Measurements from ENCODE around the gene APIP.

DNA sequence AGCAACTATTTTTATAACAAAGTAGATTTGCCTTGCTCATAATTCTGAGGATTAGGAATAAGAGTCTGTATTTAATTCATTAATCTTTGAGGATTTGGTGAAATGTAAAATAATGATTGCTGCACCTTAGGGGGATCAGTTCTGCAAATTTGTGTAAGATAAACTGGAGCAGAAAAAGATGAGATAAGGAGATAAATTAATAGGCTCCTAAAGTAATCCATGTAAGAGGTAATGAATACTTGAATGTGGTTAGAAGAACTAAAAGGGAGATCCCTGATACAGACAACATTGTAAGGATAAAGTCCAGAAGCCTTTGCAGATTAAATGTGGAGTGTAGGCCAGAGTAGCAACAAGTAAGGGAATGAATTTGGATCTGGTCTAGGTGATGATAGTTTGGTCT is 45.9 kb upstream of the APIP start:
- TF ChIP-seq, protein P1, sequence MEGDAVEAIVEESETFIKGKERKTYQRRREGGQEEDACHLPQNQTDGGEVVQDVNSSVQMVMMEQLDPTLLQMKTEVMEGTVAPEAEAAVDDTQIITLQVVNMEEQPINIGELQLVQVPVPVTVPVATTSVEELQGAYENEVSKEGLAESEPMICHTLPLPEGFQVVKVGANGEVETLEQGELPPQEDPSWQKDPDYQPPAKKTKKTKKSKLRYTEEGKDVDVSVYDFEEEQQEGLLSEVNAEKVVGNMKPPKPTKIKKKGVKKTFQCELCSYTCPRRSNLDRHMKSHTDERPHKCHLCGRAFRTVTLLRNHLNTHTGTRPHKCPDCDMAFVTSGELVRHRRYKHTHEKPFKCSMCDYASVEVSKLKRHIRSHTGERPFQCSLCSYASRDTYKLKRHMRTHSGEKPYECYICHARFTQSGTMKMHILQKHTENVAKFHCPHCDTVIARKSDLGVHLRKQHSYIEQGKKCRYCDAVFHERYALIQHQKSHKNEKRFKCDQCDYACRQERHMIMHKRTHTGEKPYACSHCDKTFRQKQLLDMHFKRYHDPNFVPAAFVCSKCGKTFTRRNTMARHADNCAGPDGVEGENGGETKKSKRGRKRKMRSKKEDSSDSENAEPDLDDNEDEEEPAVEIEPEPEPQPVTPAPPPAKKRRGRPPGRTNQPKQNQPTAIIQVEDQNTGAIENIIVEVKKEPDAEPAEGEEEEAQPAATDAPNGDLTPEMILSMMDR (IDR thresholded peaks at IDR 0.05) = no peak
- TF ChIP-seq POLR2AphosphoS5 (IDR thresholded peaks at IDR 0.05; ENCODE audit: low read depth, low read length) (no peak), TCF7L2 (IDR thresholded peaks at IDR 0.05; ENCODE audit: low read depth, low read length) (no peak)
